DOHH2 (cell line): ENCODE results near the gene LENEP.

ENCODE experiments used
- EZH2phosphoT487 ChIP-seq: fragments of 200-600 bp; sonication (generic); IDR thresholded peaks from 2 replicates; pipeline ENCODE4 v1.6.1; 2017; ENCODE audit warnings: borderline replicate concordance, mild to moderate bottlenecking, antibody characterized with exemption, low read length, moderate library complexity, mixed read lengths
- TF ChIP-seq, protein P1 (sequence below): fragments of 200-600 bp; sonication (generic); IDR thresholded peaks from one replicate; pipeline ENCODE4 v1.5.1; 2014; ENCODE audit warnings: antibody characterized with exemption, mild to moderate bottlenecking, low read depth, low read length; ENCODE audit not compliant: poor library complexity, severe bottlenecking

DNA sequence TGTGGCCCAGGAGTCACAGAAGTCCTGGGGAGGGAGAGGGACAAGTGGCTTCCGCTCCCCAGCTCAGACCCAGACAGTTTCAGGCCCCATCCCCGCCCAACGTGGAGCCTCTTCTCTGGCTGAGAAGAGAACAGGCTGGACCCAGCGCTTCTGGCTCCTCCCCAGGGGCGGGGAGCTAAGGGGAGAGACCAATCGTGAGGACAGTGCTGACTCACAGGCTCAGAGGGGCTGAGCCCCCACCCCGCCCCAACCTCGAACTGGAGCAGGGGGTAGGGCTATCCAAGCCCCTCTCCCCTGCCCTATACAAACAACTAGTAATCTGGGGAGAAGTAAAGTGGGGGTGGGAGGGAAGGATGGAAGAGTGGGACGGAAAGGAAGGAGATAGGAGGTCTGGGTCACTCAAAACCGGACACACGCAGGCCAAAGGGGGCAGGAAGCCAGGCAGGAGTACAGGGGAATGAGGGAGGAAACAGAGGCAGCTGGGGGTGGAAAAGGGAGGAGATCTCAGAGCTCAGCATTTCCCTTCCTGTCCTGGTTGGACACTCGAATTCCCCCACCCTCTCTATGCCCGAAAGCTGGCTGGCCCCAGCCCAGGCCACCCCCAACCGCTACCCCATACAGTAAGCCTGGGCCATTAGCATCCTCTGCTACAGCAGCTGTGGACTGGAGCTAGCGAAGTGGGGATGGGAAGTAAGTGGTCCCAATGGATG is 22.6 kb upstream of the LENEP start, which contains the start of gene SHC1:
- TF ChIP-seq, protein P1, sequence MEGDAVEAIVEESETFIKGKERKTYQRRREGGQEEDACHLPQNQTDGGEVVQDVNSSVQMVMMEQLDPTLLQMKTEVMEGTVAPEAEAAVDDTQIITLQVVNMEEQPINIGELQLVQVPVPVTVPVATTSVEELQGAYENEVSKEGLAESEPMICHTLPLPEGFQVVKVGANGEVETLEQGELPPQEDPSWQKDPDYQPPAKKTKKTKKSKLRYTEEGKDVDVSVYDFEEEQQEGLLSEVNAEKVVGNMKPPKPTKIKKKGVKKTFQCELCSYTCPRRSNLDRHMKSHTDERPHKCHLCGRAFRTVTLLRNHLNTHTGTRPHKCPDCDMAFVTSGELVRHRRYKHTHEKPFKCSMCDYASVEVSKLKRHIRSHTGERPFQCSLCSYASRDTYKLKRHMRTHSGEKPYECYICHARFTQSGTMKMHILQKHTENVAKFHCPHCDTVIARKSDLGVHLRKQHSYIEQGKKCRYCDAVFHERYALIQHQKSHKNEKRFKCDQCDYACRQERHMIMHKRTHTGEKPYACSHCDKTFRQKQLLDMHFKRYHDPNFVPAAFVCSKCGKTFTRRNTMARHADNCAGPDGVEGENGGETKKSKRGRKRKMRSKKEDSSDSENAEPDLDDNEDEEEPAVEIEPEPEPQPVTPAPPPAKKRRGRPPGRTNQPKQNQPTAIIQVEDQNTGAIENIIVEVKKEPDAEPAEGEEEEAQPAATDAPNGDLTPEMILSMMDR, result no peak
- TF ChIP-seq EZH2phosphoT487, result no peak
